Esophagus muscularis mucosa (tissue), 4 donors: ENCODE results near the gene KIF3B. TPM values are rescaled to one million over a fixed set of nuclear protein-coding genes. Genes with fewer than 3 reads are reported as not detected.

Source experiments
- DNase-seq: peaks from one replicate; pipeline ENCODE4 v3.0.0-alpha.2; 2017; ENCODE audit errors: extremely low spot score
- H3K27ac ChIP-seq, 4 donors: fragments of 200-600 bp; sonication (generic); replicated peaks in 1 of 4; 1 replicate in 3 of 4; 2 replicates in 1 of 4; pipeline ENCODE4 v1.5.1; 2016 to 2019; ENCODE audit warnings: mild to moderate bottlenecking in 1 of 4
- H3K27me3 ChIP-seq, 4 donors: fragments of 200-600 bp; sonication (generic); one replicate each; pipeline versions ENCODE4 v1.5.1 to v1.6.0; 2016 to 2019
- H3K36me3 ChIP-seq, 4 donors: fragments of 200-600 bp; sonication (generic); one replicate each; pipeline ENCODE4 v1.5.1; 2016 to 2019
- H3K4me1 ChIP-seq, 4 donors: fragments of 200-600 bp; sonication (generic); one replicate each; pipeline ENCODE4 v1.5.1; 2016 to 2019
- H3K4me3 ChIP-seq, 4 donors: fragments of 200-600 bp; sonication (generic); 1 replicate in 2 of 4; 2 replicates in 2 of 4; pipeline ENCODE4 v1.5.1; 2016 to 2019; ENCODE audit warnings: mild to moderate bottlenecking in 4 of 4, moderate library complexity in 1 of 4
- H3K9me3 ChIP-seq, 4 donors: fragments of 200-600 bp; sonication (generic); 1 replicate in 3 of 4; 2 replicates in 1 of 4; pipeline ENCODE4 v1.5.1; 2016 to 2019
- EP300 ChIP-seq: sonication (generic); formaldehyde crosslinking; IDR thresholded peaks from one replicate; pipeline ENCODE4 v1.6.1; 2017; ENCODE audit warnings: antibody characterized with exemption
- POLR2A ChIP-seq: fragments of 450-650 bp; IDR thresholded peaks from one replicate; pipeline ENCODE4 v1.6.1; 2017; ENCODE audit warnings: antibody characterized with exemption, moderate library complexity, mild to moderate bottlenecking, low read depth
- POLR2AphosphoS5 ChIP-seq, 2 donors: sonication (generic); formaldehyde crosslinking; IDR thresholded peaks; one replicate each; pipeline ENCODE4 v1.6.1; 2017; ENCODE audit warnings: antibody characterized with exemption in 2 of 2
- WGBS: methylation state at CpG from one replicate; pipeline ENCODE4 v1.1.5; 2018; 5-methylcytosine and 5-hydroxymethylcytosine counted together
- intact Hi-C: fragments of 100-400 bp; cut with DNase I; formaldehyde crosslinking; loops from one replicate; pipeline ENCODE4 v1.15.1; 2023
- total RNA-seq, 4 donors: library from RNA; depleted of rRNA; stranded (reverse); fragments of >200 nt; gene quantifications; one replicate each; pipeline versions ENCODE4 v1.1.0 to v1.2.1, GENCODE V29; 2016
- TF ChIP-seq, protein P1 (sequence below), 3 experiments: fragments of 200-600 bp in 2 of 3; fragments of 450-650 bp in 1 of 3; sonication (generic) in 2 of 3; IDR thresholded peaks; one replicate each; pipeline ENCODE4 v1.5.1; 2017 to 2019; ENCODE audit warnings: antibody characterized with exemption in 3 of 3, mild to moderate bottlenecking in 2 of 3, moderate library complexity in 1 of 3

KIF3B gene
- total RNA-seq, 4 donors from 2014 or later: 20.7 to 28.3 (median 23.5) TPM

DNA sequence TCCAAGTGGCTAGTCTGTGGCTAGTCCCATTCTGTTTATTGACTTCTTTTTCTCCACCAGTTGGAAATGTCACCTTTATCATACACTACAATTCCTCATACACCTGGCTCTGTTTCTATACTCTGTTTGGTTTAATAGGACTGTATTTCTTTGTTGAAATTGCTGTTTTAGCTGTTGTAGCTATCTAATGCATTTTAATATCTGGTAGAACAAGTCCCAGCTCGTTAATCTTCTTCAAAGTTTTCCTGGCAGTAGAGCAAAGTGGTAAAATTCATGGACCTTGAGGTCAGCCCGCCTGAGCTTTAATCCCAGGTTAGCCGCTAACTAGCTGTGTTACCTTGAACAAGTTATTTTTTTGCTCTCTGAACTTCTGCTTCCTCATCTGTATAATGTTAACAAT, 70.8 kb downstream of the KIF3B start:
- Histone ChIP-seq H3K4me3 (no peak overlapping the region), H3K36me3 (no peaks in the 10 kb centered on the region), H3K9me3 (no peaks in the 10 kb centered on the region), H3K27ac (no peak overlapping the region), H3K4me1 (peaks cover 0 to 9% (median 0%) of the 10 kb centered on the region in 4 donors), H3K27me3 (no peaks in the 10 kb centered on the region)
- DNase-seq: no peak
- intact Hi-C loops: no loop called here
- TF ChIP-seq, protein P1, sequence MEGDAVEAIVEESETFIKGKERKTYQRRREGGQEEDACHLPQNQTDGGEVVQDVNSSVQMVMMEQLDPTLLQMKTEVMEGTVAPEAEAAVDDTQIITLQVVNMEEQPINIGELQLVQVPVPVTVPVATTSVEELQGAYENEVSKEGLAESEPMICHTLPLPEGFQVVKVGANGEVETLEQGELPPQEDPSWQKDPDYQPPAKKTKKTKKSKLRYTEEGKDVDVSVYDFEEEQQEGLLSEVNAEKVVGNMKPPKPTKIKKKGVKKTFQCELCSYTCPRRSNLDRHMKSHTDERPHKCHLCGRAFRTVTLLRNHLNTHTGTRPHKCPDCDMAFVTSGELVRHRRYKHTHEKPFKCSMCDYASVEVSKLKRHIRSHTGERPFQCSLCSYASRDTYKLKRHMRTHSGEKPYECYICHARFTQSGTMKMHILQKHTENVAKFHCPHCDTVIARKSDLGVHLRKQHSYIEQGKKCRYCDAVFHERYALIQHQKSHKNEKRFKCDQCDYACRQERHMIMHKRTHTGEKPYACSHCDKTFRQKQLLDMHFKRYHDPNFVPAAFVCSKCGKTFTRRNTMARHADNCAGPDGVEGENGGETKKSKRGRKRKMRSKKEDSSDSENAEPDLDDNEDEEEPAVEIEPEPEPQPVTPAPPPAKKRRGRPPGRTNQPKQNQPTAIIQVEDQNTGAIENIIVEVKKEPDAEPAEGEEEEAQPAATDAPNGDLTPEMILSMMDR (IDR thresholded peaks at IDR 0.05): no peak
- TF ChIP-seq EP300 (no peak), POLR2AphosphoS5 (IDR thresholded peaks at IDR 0.05) (no peak), POLR2A (no peak)
- 95% methylated on average over 3 of the region's 3 CpGs for WGBS

DNA sequence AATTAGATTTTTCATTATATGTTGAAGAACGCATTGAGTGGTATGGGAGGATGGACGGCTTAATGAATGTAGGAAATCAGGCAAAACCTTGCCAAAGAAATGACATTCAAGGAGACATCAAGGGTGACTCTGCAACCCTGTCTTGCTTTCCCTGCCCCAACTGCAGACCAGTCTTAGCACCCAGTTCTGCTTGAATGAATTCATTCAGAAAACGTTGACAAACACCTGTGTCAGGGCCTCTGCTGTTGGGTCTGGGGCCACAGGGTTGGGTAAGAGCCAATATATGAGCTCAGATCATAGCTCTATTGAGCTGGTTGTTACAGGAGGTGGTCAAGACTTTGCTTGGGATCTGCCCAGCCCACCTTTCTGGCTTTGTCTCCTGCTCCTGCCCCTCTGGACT, 73.0 kb downstream of the KIF3B start:
- no peak overlapping the region for H3K4me3 ChIP-seq
- H3K36me3 ChIP-seq: no peaks in the 10 kb centered on the region
- peaks cover 0 to 12% (median 5%) of the 10 kb centered on the region in 4 donors for H3K4me1 ChIP-seq
- WGBS: 94% methylated on average over 3 of the region's 3 CpGs
- H3K9me3 ChIP-seq: no peaks in the 10 kb centered on the region
- TF ChIP-seq POLR2A (no peak), EP300 (no peak), POLR2AphosphoS5 (IDR thresholded peaks at IDR 0.05) (no peak)
- intact Hi-C loops: loop anchor here (10.0 kb wide), 1 partner anchor 104 kb away; no protein-coding TSS in a partner anchor
- DNase-seq: no peak
- no peaks in the 10 kb centered on the region for H3K27me3 ChIP-seq
- no peak overlapping the region for H3K27ac ChIP-seq

DNA sequence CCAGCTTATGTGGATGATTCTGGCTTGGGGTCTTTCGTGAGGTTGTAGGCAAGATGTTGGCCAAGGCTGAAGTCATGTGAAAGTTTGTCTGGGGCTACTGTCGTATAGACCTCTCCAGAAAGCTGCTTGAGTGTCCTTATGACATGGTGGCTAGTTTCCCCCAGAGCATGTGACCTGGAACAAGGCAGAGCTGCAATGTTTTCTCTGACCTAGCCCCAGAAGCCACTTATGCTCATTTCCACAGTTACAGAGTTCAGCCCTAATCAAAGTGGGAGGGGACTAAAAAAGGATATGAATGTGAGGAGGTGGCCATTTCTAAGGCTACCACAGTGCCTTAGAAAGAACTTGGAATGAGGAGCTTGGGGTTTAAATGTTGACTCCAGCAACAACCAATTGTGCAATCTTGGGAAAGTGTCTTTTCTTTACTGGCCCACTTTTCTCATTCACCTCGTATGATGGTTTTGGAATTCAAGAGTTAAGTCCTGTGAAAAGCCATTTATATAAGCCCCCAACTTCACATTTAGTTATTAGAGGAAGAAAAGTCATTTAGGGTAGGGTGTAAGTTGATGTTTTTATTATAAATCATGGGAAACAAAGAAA, 74.8 kb downstream of the KIF3B start:
- Histone ChIP-seq H3K36me3 (no peaks in the 10 kb centered on the region), H3K4me3 (no peak overlapping the region), H3K9me3 (no peaks in the 10 kb centered on the region), H3K27me3 (no peaks in the 10 kb centered on the region), H3K4me1 (peaks cover 6 to 28% (median 22%) of the 10 kb centered on the region in 4 donors), H3K27ac (no peak overlapping the region)
- TF ChIP-seq EP300 (no peak), POLR2A (no peak), POLR2AphosphoS5 (IDR thresholded peaks at IDR 0.05) (no peak)
- TF ChIP-seq, protein P1 (IDR thresholded peaks at IDR 0.05): no peak
- intact Hi-C loops: loop anchor here (10.0 kb wide), 1 partner anchor 103 kb away; no protein-coding TSS in a partner anchor
- WGBS: 92% methylated on average over 3 of the region's 3 CpGs
- DNase-seq: no peak

DNA sequence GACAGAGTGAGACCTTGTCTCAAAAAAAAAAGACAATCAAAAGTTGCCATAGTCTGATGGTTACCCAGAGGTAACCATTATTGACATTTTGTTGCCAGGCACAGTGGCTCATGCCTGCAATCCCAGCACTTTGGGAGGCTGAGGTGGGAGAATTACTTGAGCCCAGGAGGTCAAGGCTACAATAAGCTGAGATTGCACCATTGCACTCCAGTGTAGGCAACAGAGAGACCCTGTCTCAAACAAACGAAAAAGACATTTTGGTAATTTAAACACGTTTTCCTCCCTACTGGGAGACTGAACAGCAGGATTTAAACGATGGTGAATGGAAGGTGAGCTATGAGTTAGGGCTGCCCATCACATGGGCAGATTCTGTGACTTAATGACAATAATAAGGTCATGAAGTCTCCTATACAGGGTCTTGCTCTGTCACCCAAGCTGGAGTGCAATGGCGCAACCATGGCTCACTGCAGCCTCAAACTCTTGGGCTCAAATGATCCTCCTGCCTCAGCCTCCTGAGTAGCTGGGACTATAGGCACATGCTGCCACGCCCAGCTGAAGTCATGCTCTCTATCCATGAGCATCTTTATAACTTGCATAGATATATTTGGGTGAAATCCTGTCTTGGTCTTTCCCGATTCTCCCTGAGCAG, 76.5 kb downstream of the KIF3B start:
- H3K9me3 ChIP-seq: no peaks in the 10 kb centered on the region
- no peak overlapping the region for H3K4me3 ChIP-seq
- TF ChIP-seq, protein P1 (IDR thresholded peaks at IDR 0.05): no peak
- no peak for TF ChIP-seq POLR2A
- TF ChIP-seq EP300: no peak
- TF ChIP-seq POLR2AphosphoS5 (IDR thresholded peaks at IDR 0.05): no peak
- H3K27me3 ChIP-seq: no peaks in the 10 kb centered on the region
- 90% methylated on average over 6 of the region's 6 CpGs for WGBS
- no peaks in the 10 kb centered on the region for H3K36me3 ChIP-seq
- DNase-seq: no peak
- no peak overlapping the region for H3K27ac ChIP-seq
- peaks cover 9 to 33% (median 26%) of the 10 kb centered on the region in 4 donors for H3K4me1 ChIP-seq
- intact Hi-C loops: loop anchor here (10.0 kb wide), 1 partner anchor 101 kb away; no protein-coding TSS in a partner anchor

DNA sequence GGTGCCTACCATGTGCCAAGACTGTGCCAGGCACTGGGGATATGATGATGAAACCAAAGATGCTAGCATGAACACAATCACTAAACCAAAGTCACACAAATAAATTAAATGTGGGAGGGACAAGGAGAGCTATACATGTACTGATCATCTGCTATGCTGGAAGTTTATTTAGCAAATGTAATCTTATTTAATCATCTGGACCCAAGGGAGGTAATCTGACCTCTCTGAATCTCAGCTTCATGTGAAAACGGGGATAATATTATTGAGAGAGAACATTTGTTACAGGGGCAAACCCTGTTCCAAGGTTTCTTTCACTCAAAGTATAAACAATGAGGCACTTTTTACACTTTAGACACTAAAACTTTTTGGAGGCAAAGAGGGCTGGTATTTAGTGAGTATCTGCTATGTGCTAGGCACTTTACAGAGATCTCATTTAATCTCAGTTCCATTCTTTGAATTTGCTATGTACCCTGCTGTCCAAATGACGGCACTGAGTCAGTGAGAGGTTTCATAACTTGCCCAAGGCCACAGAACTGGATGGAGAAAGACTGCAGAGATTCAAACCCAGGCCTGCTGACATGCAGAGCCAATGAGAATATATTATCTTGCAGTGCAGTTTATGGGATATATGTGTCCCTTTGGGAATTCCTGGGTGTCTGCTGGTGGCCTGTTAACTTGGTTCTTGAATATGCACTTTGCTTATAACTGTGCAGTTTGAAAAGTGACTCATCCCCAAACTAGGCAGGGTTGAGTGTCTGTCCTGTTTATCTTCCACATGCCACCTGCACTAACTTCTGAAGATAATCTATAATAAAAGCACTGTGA, 77.4 kb downstream of the KIF3B start:
- Histone ChIP-seq H3K4me1 (peaks cover 10 to 41% (median 27%) of the 10 kb centered on the region in 4 donors), H3K9me3 (no peaks in the 10 kb centered on the region), H3K27me3 (no peaks in the 10 kb centered on the region), H3K36me3 (no peaks in the 10 kb centered on the region), H3K27ac (peak overlapping the region in 2 of 4 donors; percentile 95 to 98), H3K4me3 (no peak overlapping the region)
- DNase-seq: no peak
- intact Hi-C loops: loop anchor here (5.0 to 10.0 kb wide), 3 partner anchors 100 to 148 kb away; partner anchors contain the start of genes PLAGL2 and POFUT1
- 42% methylated on average over 2 of the region's 2 CpGs for WGBS
- TF ChIP-seq, protein P1 (IDR thresholded peaks at IDR 0.05): no peak
- TF ChIP-seq EP300: no peak
- no peak for TF ChIP-seq POLR2A
- no peak for TF ChIP-seq POLR2AphosphoS5 (IDR thresholded peaks at IDR 0.05)
